Activated CD4-positive, alpha-beta T cell treated with anti-CD3 and anti-CD28 coated beads for 4 hours (primary cell): ENCODE data around the gene TIGD6.
"Not testable (repeated sequence)": the region's sequence is repeated elsewhere in the genome, so short reads cannot be mapped to it uniquely, and the experiment has no call there.

ENCODE experiments used
- DNase-seq, 2 donors: peaks; one replicate each; pipeline ENCODE4 v3.0.0-alpha.2; 2020

Gene TIGD6

DNA sequence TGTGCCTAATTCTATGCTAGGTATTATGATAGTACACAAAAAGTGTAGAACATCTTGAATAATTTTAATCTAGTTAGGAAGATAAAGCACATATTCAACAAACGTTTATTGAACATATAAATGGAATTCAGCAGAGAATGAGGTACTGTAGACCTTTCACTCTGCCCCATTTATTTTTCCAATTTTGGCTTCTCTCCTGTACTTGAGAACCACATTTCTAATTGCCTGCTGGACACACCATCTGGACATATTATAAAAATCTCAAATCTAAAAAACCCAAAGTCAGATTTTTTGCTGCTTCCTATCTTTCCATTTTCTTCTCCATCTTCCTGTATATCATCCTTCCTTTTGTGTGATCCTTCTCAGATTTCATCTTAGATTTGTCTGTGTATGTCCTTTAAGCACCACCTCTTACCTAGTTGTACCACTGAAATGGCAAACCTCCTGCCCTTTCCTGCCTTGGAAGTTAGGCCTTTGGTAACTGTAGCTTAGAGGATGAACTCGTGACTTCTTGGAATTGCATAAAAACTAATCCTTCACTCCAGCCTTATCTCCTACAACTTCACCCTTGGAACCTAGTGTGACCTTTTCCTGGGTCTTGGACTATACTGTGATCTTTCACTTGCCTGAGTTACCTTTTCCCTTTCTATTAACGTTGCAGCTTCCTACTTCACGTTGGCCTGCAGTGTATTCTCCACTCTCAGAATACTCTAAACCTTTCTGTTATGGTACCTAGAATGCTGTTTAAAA lies 31.1 kb downstream of the TIGD6 start:
- DNase-seq = no peak

DNA sequence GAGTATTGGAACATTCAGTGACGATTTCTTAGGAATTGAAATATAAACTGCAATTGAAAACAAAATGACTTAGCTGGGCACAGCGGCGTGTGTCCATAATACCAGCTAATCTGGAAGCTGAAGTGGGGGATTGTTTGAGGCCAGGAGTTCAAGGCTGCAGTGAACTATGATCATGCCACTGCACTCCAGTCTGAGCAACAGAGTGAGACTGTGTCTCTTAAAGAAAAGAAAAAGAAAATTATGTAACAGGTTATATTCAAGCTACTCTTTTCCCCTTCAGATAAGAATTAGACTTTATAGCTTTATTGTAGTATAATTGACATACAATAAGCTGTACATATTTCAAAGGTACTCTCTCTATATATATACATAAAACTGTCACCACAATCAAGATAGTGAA lies 33.5 kb downstream of the TIGD6 start:
- no peak for DNase-seq

DNA sequence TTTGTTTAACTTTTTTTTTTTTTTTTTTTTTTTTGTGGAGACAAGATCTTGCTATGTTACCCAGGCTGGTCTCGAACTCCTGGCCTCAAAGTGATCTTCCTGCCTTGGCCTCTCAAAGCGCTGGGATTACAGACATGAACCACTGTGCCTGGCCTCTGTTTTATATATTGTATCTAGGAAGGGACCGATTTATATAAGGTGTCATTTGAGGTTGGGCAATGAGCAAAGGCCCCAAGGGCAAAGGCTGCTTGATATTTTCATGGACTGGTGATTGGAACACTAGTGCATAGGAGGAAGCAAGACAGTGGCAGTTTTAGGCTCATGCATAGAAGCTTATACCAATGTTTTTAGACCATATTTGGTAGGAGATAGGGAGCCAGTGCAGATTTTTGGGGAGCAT lies 36.7 kb downstream of the TIGD6 start:
- DNase-seq = no peak

DNA sequence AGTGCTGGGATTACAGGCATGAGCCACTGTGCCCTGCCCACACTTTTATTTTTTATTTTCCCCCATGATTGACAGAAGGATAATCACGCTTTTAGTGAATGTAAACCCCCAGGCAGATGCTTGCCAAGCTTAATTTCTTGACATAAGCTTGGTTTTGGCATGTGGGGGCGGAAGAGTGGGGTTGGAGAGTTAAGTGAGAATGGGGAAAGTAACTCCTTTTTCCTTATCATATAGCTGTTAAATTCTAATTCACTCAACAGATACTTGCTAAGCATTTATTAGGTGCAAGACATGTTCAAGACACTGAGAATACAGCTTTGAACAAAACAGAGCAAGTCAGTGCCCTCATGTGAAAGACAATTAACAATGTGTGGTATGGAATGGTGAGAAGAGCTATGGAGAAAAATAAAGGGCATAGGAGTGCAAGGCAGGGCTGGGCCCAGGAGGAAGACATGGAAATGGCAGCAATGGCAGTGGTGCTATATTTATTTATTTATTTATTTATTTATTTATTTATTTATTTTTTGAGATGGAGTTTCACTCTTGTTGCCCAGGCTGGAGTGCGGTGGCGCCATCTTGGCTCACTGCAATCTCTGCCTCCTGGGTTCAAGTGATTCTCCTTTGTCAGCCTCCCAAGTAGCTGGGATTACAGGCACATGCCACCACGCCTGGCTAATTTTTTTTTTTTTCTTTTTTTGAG lies 37.7 kb downstream of the TIGD6 start:
- DNase-seq = no peak

DNA sequence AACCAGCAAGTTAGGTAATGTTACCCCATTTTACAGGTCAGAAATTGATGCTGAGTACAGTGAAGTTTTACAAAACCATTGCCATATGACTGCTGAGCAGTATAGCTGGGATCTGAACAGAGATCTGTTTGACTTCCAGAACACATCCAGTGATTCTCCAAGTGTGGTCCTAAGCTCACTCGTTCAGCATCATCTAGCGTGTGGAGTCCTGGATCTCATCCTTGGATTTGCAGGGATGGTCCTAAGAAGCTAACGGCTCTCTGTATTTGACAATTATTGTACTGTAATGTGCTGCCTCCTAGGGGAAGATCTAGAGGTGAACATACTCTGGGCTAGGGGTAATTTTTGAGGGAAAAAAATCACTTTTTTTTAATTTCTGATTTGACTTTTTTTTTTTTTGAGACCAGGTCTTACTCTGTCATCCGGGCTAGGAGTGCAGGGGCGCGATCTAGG lies 38.5 kb downstream of the TIGD6 start:
- no peak for DNase-seq

DNA sequence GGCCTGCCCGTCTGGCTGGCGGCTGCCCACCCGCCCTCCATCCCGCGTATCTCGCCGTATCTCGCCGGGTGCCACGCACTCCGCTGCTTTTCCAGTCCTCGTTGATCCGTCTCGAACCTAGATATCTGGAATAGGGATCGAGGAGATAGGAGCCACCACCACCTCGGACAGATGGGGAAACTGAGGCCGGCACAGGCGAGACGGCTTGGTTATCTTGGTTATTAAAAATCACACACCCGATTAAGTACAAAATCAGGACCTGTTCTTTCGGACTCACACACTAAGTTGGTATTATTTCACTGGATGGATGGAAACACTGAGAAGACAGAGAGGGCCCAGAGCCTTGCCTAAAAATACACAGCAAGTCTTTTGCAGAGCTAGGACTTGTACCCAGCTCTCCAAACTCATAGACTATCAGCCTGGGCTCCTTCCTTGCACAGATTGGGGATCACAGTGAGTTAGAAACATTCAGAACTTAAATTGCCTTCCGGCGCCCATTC lies 39.2 kb downstream of the TIGD6 start:
- no peak for DNase-seq

DNA sequence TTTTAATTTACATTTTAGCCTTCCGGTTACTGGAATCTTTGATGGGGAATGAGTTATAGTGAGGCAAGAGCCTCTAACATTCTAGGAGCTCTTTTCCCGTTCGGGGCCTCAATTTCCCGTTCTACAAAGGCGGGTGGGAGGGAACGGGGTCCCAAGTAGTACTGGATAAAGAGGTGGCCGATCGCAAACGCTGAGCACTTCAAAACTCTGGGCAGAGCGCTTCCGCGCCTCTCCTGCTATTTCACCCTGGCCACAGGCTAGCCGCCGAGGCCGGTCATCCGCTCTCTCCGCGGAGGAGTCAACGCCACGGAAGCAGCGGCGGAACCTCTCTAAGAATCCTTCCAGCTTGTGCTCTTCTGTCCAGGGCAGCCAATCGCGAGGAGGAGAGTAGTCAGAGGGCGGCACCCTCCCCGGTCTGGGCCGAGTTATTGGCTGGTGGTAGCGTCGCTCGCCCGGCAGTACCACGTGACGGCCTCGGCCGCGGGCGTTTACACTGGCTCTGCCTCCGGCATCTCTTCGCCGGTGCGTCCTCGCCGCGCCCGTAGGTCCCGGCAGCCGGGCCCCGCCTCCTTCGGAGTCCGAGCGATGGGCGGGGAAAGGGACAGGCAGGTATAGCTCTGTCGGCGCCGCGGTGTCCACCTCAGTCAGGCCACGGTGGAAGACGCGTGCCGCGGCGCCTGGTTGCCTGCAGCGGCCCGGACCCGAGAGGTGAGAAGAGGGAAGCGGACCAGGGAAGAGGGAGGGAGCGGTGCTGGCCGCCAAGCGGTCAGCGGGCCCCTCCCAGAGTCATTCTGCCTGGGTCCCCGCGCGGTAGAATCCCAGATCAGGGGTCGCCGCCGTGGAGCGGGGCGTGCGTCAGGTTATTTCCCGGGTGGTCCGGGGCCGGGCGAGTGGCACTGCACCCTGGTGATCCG lies 39.9 kb downstream of the TIGD6 start, which contains the start of gene SLC26A2:
TSS of gene SLC26A2 (plus strand) at position 487 of the 914 bp plus-strand sequence. CDS start 16,895 bp downstream, outside the sequence.
- peak; percentile 92 to 93 for DNase-seq

DNA sequence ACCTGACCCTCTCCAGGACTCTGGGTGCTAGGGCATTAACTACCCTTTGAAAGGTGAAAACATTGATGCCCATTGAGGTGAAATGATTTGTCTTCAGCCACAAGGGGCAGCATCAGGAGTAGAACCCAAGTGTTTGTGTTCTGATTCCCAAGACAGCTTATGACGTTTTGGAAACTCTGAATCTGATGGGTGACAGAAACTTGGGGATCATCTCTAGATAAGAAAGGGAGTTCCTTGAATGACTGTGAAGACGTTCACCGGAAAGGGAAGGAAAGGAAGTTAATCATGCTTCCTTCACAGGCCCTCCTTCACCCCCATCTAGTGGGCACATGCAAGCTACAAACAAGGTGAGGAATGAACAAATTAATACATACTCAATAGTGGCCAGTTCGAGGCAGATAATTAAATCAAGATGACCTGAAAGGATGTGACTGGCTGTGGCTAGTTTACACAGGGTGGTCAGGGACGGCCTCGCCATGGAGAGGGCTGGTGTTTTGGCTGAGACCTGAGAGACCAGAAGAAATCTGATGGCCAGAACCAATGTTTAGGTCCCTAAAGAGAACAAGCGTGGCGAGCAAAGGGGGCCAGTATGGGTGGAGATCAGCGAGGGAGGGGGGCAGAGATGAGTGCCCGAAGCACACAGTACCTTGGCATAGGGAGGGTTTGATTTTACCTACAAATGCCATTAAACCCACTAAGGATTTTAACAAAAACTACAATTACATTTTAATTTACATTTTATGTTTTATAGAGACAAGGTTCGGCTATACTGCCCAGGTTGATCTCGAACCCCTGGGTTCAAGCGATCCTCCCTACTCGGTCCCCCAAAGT lies 40.8 kb downstream of the TIGD6 start:
- DNase-seq = peak; percentile 61 to 66

DNA sequence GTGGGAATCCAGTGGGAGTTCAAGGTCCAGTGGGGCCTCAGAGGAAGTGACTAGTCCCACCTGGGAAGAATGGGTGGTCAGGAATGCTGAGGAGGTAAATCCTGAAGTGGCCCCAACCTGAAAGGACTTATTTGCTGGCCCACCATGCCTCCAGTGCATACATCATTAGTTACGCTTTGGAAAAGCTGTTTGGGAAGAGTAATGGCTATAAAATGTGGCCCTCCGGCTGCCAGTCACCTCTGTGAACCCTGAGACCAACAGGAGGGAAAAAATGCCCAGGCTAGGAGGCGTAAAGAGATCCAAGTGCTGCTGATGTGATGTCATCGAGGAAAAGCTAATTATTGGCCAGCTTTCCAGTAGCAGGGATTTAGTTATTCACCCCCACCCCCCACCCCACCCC lies 42.6 kb downstream of the TIGD6 start:
- DNase-seq = no peak

DNA sequence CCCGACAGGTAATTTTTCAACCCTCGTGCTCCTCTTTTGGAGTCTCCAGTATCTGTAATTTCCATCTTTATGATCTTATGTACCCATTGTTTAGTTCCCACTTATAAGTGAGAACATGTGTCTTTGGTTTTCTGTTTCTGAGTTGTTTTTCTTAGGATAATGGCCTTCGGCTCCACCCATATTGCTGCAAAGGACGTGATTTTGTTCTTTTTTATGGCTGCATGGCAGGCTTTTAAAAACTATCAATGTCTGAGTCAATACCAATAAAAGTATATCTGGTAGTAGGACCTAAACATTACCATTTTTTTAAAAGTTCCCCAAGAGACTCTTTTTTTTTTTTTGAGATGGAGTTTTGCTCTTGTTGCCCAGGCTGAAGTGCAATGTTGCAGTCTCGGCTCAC lies 43.8 kb downstream of the TIGD6 start:
- no peak for DNase-seq

DNA sequence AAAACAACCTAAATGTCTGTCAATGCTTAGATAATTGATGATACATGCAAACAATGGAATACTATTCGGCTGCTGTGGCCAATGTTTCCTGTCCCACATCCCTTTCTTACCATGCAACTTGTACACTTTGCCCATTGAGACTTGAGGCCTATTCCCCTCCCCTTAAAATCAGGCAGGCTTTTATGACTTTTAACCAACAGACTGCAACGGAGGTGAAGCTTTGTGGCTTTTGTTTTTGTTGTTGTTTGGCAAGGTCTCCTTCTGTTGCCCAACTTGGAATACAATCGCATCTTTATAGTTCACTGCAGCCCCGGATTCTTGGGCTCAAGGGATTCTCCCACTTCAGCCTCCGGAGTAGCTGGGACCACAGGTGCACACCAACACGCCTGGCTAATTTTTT lies 45.7 kb downstream of the TIGD6 start:
- DNase-seq = no peak

DNA sequence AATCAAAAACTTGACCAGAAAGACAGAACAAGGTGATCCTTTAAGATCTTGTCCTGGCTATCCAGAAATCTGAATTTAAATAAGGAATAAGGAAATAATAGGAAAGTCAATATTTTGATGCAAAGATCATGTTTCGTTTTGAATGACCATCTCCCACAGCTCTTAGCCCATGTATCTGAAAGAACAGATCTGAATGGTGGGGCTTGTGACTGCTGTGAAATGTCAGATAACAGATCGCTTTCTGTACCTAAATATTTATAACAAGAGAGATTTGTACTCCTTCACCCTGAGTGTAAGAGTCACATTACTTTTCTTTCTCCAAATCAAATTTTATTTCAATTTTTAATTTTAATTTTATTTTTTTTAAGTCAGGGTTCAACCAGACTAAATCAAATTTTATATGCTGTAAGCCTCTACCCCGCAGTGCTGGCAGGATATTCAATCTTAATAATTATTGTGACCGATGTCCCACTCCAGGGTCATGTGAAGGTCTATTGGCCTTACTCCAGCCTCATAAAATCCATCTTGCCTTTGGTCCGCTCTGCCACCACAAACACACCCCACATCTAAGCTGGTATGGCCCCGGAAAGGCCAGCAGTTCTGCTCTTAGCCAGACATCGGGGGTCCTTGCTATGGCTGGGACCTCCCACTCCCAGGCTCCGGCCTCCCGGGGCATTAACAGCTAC lies 46.9 kb downstream of the TIGD6 start:
- no peak for DNase-seq

DNA sequence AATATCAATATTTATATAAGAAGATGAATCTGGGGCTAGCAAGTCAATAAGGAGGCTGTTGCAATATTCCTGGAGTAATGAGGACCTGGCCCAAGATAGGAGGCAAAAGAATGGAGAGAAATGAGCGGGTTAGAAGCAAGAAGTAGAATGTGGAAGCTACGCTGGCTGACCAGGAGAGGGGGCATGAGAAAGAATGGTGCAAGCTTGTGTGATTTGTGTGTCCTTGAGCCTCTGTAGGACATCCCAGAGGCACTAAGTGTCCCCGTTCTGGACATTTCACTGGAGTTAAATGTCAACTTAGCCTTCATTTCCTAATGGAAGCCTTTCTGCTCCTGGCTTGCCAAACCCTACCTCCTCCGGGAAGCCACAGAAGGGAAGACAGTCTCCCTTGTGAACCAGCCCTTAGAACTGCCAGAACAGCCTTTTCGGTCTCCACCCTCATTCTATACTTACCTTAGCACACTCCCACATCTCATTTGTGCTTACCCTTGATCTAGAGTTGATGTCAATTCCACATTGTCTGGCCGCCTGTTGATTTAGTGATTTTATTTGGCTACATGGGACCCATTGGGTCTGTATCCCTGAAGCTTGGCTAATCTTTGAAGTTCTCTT lies 49.2 kb downstream of the TIGD6 start:
- DNase-seq = no peak

DNA sequence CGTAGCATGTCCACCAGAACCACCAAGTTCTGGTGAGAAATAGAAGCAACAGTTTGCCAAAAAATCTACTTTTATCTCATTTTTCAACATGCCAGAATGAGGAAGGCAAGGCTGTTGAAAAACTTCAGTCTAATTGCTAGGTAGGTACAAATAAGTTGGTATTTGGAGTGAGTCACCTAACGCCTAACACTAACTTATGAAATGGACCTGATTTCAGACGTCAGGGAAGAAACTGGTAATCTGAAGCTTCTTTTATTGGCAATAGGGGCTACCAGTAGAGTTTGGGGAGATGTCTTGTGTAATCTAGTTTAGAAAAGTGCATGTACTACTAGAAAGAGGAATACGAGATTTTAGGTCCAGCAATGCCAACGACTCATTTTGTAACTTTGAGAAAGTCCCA lies 51.5 kb downstream of the TIGD6 start:
- DNase-seq = no peak

DNA sequence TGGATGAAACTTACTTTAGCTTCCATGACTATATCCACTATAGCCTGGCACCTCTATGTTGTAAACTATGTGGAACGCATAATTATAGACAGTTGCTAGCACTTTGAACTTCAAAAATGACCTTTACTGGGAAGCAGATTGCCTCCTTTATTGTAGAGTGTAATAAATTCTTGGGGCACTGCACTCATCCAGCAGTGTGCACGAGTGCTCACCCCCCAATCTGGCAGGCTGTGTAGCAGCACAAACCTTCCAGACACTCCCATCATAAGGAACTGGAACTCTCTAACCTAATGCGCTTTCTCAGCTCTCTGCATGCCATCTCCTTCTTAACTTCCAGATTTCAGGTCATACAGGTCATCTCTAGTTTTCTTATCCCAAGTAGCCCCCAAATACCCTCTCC lies 54.3 kb downstream of the TIGD6 start:
- no peak for DNase-seq

DNA sequence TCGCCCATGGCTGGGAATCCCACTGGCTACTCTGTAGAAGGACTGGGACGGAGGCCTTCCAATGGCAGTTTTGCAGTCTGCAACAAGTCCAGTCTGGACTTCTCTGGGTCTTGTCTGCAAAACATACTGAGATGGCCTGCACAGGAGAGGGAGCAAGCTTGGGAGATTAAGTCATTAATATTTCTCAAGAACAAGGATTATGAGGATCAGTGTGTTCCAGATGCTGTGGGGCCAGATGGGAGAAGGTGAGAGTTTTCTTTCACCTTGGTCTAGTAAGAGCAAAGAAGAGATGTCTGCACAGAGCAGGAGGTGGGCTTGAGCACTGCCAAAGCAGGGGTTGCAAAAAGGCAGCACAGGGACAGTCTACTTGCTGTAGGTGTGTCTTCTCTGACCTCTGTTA lies 55.8 kb downstream of the TIGD6 start, which contains the start of gene PDE6A:
TSS of gene PDE6A (minus strand) at position 128 of the 400 bp plus-strand sequence. CDS start at position 8, 120 bp downstream.
- no peak for DNase-seq

DNA sequence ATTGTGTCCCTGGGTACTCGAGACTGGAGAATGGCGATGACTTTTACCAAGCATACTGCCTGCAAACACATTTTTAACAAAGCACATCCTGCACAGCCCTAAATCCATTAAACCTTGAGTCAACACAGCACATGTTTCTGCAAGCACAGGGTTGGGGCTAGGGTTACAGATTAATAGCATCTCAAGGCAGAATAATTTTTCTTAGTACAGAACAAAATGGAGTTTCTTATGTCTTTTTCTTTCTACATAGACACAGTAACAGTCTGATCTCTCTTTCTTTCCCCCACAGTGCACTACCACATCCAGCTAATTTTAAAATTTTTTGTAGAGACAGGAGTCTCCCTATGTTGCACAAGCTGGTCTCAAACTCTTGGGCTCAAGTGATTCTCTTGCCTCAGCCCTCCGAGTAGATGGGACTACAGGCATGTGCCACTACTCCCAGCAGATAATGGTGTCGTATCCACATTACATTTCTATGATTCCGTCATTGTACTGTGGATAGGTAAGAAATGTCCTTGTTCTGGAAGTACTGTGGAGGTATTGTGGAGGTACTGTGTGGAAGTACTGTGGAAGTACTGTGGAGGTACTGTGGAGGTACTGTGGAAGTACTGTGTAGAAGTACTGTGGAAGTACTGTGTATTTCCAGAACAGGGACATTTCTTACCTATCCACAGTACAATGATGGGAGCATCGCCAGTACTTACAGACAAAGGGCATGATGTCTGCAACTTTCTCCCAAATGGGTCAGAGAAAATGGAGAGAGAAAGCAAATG lies 57.1 kb downstream of the TIGD6 start:
- not testable (repeated sequence) for DNase-seq
